ENCODE results near the gene AHDC1. TPM values are rescaled to one million over a fixed set of nuclear protein-coding genes. Genes with fewer than 3 reads are reported as not detected.

AHDC1 gene
- total and polyA plus RNA-seq, 2 experiments from 2014 or later, result 3.9 to 5.3 TPM

- H3F3A ChIP-seq (ENCODE audit: insufficient read depth), result no peaks in the 10 kb centered on the region
- TF ChIP-seq EZH2 (IDR thresholded peaks at IDR 0.05; ENCODE audit: insufficient read depth, poor library complexity, severe bottlenecking) (no peak), EZH2phosphoT487 (IDR thresholded peaks at IDR 0.05; ENCODE audit: insufficient read depth, low read depth) (no peak)
- H3K4me1 ChIP-seq (ENCODE audit: insufficient read depth), result no peaks in the 10 kb centered on the region
- H3K9me3 ChIP-seq (ENCODE audit: low read depth), result no peaks in the 10 kb centered on the region
- H3K9ac ChIP-seq, result peak overlapping the region; percentile 71
- H2AFZ ChIP-seq, result peak overlapping the region; percentile 86
- 10 to 20% methylated on average over 37 to 49 of the region's 63 CpGs for WGBS, 2 experiments (ENCODE audit: low coverage in 1 of 2, low lambda C conversion rate in 2 of 2, missing lambda C conversion rate in 2 of 2)
- no peaks in the 10 kb centered on the region for H3K79me2 ChIP-seq (ENCODE audit: insufficient read depth)
- H3K27me3 ChIP-seq (replicated peaks; ENCODE audit: insufficient read depth), result no peaks in the 10 kb centered on the region
- H3K4me2 ChIP-seq (ENCODE audit: unreplicated experiment), result peak overlapping the region; percentile 47
- H4K20me1 ChIP-seq (ENCODE audit: insufficient read depth), result no peaks in the 10 kb centered on the region
- peak; percentile 61 for DNase-seq
- no peaks in the 10 kb centered on the region for H3K36me3 ChIP-seq (ENCODE audit: low read depth)
- H3K27ac ChIP-seq, result no peak overlapping the region
- H3K9me2 ChIP-seq (ENCODE audit: insufficient read depth), result no peaks in the 10 kb centered on the region
- in situ Hi-C loops (cut with MboI), result no loop called here
- H3K4me3 ChIP-seq, result peak overlapping the region; percentile 64
Observed at GRCh38 chr1:27634177-27634984, 30.4 kb upstream of the AHDC1 start.

- no peak for DNase-seq
- no peaks in the 10 kb centered on the region for H4K20me1 ChIP-seq (ENCODE audit: insufficient read depth)
- no peaks in the 10 kb centered on the region for H3K36me3 ChIP-seq (ENCODE audit: low read depth)
- H3K9me2 ChIP-seq (ENCODE audit: insufficient read depth), result no peaks in the 10 kb centered on the region
- H3K4me1 ChIP-seq (ENCODE audit: insufficient read depth), result no peaks in the 10 kb centered on the region
- peak overlapping the region; percentile 47 for H3K4me2 ChIP-seq (ENCODE audit: unreplicated experiment)
- H3K4me3 ChIP-seq, result peak overlapping the region; percentile 64
- H3F3A ChIP-seq (ENCODE audit: insufficient read depth), result no peaks in the 10 kb centered on the region
- H3K27ac ChIP-seq, result no peak overlapping the region
- H2AFZ ChIP-seq, result peak overlapping the region; percentile 86
- H3K79me2 ChIP-seq (ENCODE audit: insufficient read depth), result no peaks in the 10 kb centered on the region
- no peaks in the 10 kb centered on the region for H3K27me3 ChIP-seq (replicated peaks; ENCODE audit: insufficient read depth)
- no peak for TF ChIP-seq EZH2phosphoT487 (IDR thresholded peaks at IDR 0.05; ENCODE audit: insufficient read depth, low read depth)
- TF ChIP-seq EZH2 (IDR thresholded peaks at IDR 0.05; ENCODE audit: insufficient read depth, poor library complexity, severe bottlenecking), result no peak
- H3K9me3 ChIP-seq (ENCODE audit: low read depth), result no peaks in the 10 kb centered on the region
- in situ Hi-C loops (cut with MboI), result no loop called here
- peak overlapping the region; percentile 71 for H3K9ac ChIP-seq
- 34 to 77% methylated on average over 7 to 13 of the region's 17 CpGs for WGBS, 2 experiments (ENCODE audit: low coverage in 1 of 2, low lambda C conversion rate in 2 of 2, missing lambda C conversion rate in 2 of 2)
Observed at GRCh38 chr1:27633640-27634176, 29.8 kb upstream of the AHDC1 start.

GRCh38 chr1:27633298-27633610 lies 29.3 kb upstream of the AHDC1 start:
- Histone ChIP-seq H3K27ac (no peak overlapping the region), H3K36me3 (ENCODE audit: low read depth) (no peaks in the 10 kb centered on the region), H3K4me3 (no peak overlapping the region), H3K4me2 (ENCODE audit: unreplicated experiment) (no peak overlapping the region), H3K9me2 (ENCODE audit: insufficient read depth) (no peaks in the 10 kb centered on the region), H3K27me3 (replicated peaks; ENCODE audit: insufficient read depth) (no peaks in the 10 kb centered on the region), H4K20me1 (ENCODE audit: insufficient read depth) (no peaks in the 10 kb centered on the region), H3K9me3 (ENCODE audit: low read depth) (no peaks in the 10 kb centered on the region), H3K9ac (no peak overlapping the region), H3K79me2 (ENCODE audit: insufficient read depth) (no peaks in the 10 kb centered on the region), H3K4me1 (ENCODE audit: insufficient read depth) (no peaks in the 10 kb centered on the region), H3F3A (ENCODE audit: insufficient read depth) (no peaks in the 10 kb centered on the region), H2AFZ (no peak overlapping the region)
- 89 to 96% methylated on average over 5 of the region's 5 CpGs for WGBS, 2 experiments (ENCODE audit: low coverage in 1 of 2, low lambda C conversion rate in 2 of 2, missing lambda C conversion rate in 2 of 2)
- TF ChIP-seq EZH2 (IDR thresholded peaks at IDR 0.05; ENCODE audit: insufficient read depth, poor library complexity, severe bottlenecking) (no peak), EZH2phosphoT487 (IDR thresholded peaks at IDR 0.05; ENCODE audit: insufficient read depth, low read depth) (no peak)
- in situ Hi-C loops (cut with MboI), result no loop called here
- no peak for DNase-seq

GRCh38 chr1:27632387-27633297 lies 28.7 kb upstream of the AHDC1 start:
- Histone ChIP-seq H3K79me2 (ENCODE audit: insufficient read depth) (no peaks in the 10 kb centered on the region), H3K27ac (no peak overlapping the region), H3K9ac (no peak overlapping the region), H3K4me2 (ENCODE audit: unreplicated experiment) (no peak overlapping the region), H3K4me1 (ENCODE audit: insufficient read depth) (no peaks in the 10 kb centered on the region), H3F3A (ENCODE audit: insufficient read depth) (no peaks in the 10 kb centered on the region), H3K36me3 (ENCODE audit: low read depth) (no peaks in the 10 kb centered on the region), H3K27me3 (replicated peaks; ENCODE audit: insufficient read depth) (no peaks in the 10 kb centered on the region), H3K9me3 (ENCODE audit: low read depth) (no peaks in the 10 kb centered on the region), H3K9me2 (ENCODE audit: insufficient read depth) (no peaks in the 10 kb centered on the region), H2AFZ (no peak overlapping the region), H3K4me3 (no peak overlapping the region), H4K20me1 (ENCODE audit: insufficient read depth) (no peaks in the 10 kb centered on the region)
- TF ChIP-seq EZH2phosphoT487 (IDR thresholded peaks at IDR 0.05; ENCODE audit: insufficient read depth, low read depth) (no peak), EZH2 (IDR thresholded peaks at IDR 0.05; ENCODE audit: insufficient read depth, poor library complexity, severe bottlenecking) (no peak)
- in situ Hi-C loops (cut with MboI), result no loop called here
- WGBS, 2 experiments (ENCODE audit: low coverage in 1 of 2, low lambda C conversion rate in 2 of 2, missing lambda C conversion rate in 2 of 2), result 93 to 97% methylated on average over 14 of the region's 14 CpGs
- no peak for DNase-seq
